ENCODE measurements around the gene ACTN3. TPM values are rescaled to one million over a fixed set of nuclear protein-coding genes. Genes with fewer than 3 reads are reported as not detected.

ACTN3 gene
- total and polyA plus RNA-seq, 2 of the 4 experiments (the other 2 are of a cell fraction) = under 0.01 to 0.05 TPM

DNA sequence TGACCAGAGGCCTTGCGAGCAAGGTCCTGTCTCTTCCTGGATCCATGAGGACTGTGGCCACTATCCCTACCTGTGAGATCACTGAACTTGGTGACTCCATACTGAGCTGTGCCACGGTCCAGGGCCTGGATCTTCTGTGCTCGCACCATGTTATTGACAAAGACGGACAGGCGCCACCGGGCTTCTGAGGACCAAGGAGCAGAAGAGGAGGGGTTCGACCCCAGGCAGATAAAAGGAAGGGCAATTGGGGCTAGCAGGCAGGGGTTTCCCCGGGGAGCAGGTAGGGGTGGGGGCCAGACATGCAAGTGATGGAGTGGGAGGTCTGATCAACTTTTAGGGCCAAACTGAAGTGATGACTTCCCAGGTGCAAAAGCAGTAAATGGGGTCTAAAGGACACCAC is 19.5 kb downstream of the ACTN3 start:
- H4K91ac ChIP-seq (ENCODE audit: insufficient read depth, low read depth, low read length) = no peak overlapping the region
- H3K9me3 ChIP-seq (ENCODE audit: control insufficient read depth, insufficient read depth, low read length) = no peaks in the 10 kb centered on the region
- no TSS peak for BruUV-seq (replicated peaks)
- no peak for DNase-seq
- H3K56ac ChIP-seq (ENCODE audit: extremely low read depth, insufficient read depth, low read length) = no peak overlapping the region
- no peak overlapping the region for H2BK15ac ChIP-seq (ENCODE audit: low read depth, low read length)
- H3K9ac ChIP-seq (ENCODE audit: low read depth, low read length) = no peak overlapping the region
- no peaks in the 10 kb centered on the region for H3K79me1 ChIP-seq (ENCODE audit: low read depth in 1 of 2, low read length in 2 of 2)
- H3K14ac ChIP-seq (replicated peaks; ENCODE audit: low read depth, low read length) = no peak overlapping the region
- H3K4me2 ChIP-seq (ENCODE audit: low read depth, low read length) = no peak overlapping the region
- TF ChIP-seq MXI1 (IDR thresholded peaks at IDR 0.05; ENCODE audit: borderline replicate concordance, low read depth, low read length) (no peak), CHD1 (IDR thresholded peaks at IDR 0.05; ENCODE audit: low read depth, low read length) (no peak), MAFK (IDR thresholded peaks at IDR 0.05; ENCODE audit: low read depth, low read length) (no peak)
- TF ChIP-seq, protein P1, sequence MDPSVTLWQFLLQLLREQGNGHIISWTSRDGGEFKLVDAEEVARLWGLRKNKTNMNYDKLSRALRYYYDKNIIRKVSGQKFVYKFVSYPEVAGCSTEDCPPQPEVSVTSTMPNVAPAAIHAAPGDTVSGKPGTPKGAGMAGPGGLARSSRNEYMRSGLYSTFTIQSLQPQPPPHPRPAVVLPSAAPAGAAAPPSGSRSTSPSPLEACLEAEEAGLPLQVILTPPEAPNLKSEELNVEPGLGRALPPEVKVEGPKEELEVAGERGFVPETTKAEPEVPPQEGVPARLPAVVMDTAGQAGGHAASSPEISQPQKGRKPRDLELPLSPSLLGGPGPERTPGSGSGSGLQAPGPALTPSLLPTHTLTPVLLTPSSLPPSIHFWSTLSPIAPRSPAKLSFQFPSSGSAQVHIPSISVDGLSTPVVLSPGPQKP (IDR thresholded peaks at IDR 0.05; ENCODE audit: borderline replicate concordance, low read depth, low read length) = no peak
- H4K8ac ChIP-seq (ENCODE audit: low read depth in 2 of 2, low read length in 2 of 2) = no peak overlapping the region
- no peak overlapping the region for H2AFZ ChIP-seq (replicated peaks; ENCODE audit: low read length, poor library complexity)
- in situ Hi-C loops (cut with MboI; ENCODE audit: low sequenced_read_pairs) (no loop called here), intact Hi-C loops (cut with micrococcal nuclease) (no loop called here), dilution Hi-C loops (cut with HindIII; ENCODE audit: low sequenced_read_pairs, unreplicated experiment) (no loop called here)
- no peak overlapping the region for H3K27ac ChIP-seq (ENCODE audit: insufficient read depth, low read length)
- peaks cover 2% of the 10 kb centered on the region; the same call in 1 of the 2 replicates for H3K27me3 ChIP-seq (ENCODE audit: control insufficient read depth, insufficient read depth, low read length)
- peaks cover 3% of the 10 kb centered on the region; the same call in 1 of the 2 replicates for H3K4me1 ChIP-seq (ENCODE audit: control insufficient read depth, insufficient read depth, low read length)
- 86% methylated on average over 6 of the region's 8 CpGs; no CpG with 5 or more reads in 1 of the 2 experiments for WGBS, 2 experiments (ENCODE audit: extremely low coverage in 2 of 2, insufficient read length in 1 of 2)
- no peak overlapping the region for H3K4ac ChIP-seq (ENCODE audit: low read depth, low read length)
- H2BK5ac ChIP-seq (ENCODE audit: low read depth, low read length, poor library complexity, severe bottlenecking) = no peak overlapping the region
- H4K5ac ChIP-seq (ENCODE audit: low read depth, low read length) = no peak overlapping the region
- H3K9me1 ChIP-seq (ENCODE audit: insufficient read depth, low read length) = peaks cover 6% of the 10 kb centered on the region; the same call in 1 of the 2 replicates
- no peak overlapping the region for H3K23ac ChIP-seq (ENCODE audit: low read depth, low read length)
- no peak overlapping the region for H2BK120ac ChIP-seq (ENCODE audit: low read depth, low read length)
- ATAC-seq (ENCODE audit: low read depth) = no peak
- no peak overlapping the region for H2AK5ac ChIP-seq (ENCODE audit: low read depth, low read length)
- H3K36me3 ChIP-seq (ENCODE audit: control insufficient read depth, insufficient read depth, low read length) = peaks cover 3% of the 10 kb centered on the region; the same call in 1 of the 2 replicates
- H2BK20ac ChIP-seq (ENCODE audit: low read depth, low read length) = no peak overlapping the region
- H3K18ac ChIP-seq (ENCODE audit: low read depth, low read length) = no peak overlapping the region
- no peak overlapping the region for H3K4me3 ChIP-seq (ENCODE audit: insufficient read depth, low read depth, low read length)
- ChIA-PET POLR2A (ENCODE audit: unreplicated experiment) (no interaction called here), CTCF (no interaction called here)
- no peak overlapping the region for H2AK9ac ChIP-seq (replicated peaks; ENCODE audit: low read depth, low read length, poor library complexity)
- no peaks in the 10 kb centered on the region for H4K20me1 ChIP-seq (ENCODE audit: insufficient read depth, low read length)

Measured in IMR-90 (cell line).